Stimulated activated CD4-positive, alpha-beta T cell treated with anti-CD3 and anti-CD28 coated beads, Interleukin-4, amount 100 ng/mL, for 24 hours (primary cell): ENCODE results near the gene CAMTA1.
"Not testable (repeated sequence)": the region's sequence is repeated elsewhere in the genome, so short reads cannot be mapped to it uniquely, and the experiment has no call there.

ENCODE experiments used
- DNase-seq: peaks from one replicate; pipeline ENCODE4 v3.0.0-alpha.2; 2020

The CAMTA1 gene

DNA sequence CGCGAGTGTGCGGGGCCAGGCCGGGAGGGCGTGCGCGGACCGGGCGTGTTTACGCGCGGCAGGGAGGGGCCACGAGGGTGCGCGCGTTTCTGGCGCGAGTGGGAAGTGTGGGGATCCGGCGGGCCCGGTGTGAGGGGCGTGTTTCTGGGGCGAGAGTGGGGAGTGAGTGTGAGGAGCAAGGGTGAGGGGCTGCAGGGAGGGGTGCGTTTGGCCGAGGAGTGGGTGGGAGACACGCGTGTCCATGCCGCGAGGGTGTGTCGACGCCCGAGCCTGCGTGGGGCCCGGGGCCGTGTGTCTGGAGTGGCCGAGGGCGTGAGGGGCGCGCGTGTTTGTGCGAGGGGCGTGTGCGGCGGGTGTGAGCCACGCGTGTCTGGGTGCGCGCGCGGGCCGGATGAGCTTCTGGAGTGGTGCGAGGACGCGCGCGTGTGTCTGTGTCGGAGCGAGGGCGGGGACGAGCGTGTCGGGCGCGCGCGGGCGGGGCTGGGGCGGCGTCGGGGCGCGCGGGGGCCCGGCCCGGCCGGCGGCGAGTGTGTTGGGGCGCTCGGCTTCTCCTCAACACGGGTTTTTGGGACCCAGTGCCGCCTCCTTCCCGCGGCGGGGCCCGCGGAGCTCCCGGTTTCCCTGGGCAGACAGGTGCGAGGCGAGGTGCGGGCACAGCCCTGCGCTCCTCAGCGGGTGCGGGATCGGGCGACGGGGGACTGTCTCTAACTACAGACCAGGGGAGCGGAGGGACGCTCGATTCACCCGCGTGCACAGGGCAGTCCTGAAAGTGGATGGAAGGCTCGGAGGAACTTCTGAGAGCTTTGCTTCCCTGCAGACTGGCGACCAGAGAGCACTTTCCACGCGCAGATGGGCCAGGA, 920.0 kb downstream of the CAMTA1 start:
- DNase-seq = no peak

DNA sequence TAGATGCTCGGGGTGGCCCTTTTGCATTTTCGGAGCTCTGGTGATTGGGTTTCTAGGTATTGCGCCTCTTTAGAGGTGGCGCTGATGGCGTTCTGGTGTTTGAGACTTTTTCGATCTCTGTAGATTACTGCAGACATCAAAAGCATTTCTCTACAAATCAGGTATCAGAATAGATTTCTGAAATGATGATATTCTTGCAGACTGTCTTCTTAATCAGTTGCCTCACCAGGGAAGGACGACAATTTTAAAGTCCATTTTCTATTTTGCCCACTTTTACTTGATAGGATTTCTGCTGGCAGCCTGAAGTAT, 920.6 kb downstream of the CAMTA1 start:
- no peak for DNase-seq

DNA sequence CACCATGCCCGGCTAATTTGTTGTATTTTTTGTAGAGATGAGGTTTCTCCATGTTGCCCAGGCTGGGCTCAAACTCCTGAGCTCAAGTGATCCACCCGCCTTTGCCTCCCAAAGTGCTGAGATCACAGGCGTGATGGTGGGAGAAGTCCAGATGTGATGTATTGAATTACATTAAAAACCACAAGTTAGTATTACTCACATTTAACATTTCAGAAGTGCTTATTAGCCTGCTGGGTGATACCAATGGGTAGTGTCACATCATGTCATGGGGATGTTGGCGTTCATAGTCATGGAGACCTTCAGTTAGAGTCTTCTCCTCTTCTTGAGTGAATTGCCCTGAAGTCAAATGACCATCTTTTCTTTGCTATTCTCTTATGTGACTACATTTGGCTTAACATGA, 922.3 kb downstream of the CAMTA1 start:
- DNase-seq = no peak

DNA sequence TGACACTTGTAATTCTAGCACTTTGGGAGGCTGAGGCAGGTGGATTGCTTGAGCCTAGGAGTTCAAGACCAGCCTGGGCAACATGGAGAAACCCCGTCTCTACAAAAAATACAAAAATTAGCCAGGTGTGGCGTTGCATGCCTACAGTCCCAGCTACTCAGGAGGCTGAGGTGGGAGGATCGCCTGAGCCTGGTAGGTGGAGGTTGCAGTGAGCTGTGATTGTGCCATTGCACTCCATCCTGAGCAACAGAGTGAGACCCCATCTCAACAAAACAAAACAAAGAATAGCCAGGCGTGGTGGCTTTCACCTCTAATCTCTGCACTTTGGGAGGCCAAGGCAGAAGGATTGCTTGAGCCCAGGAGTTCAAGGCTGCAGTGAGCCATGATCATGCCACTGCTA, 922.8 kb downstream of the CAMTA1 start:
- DNase-seq = not testable (repeated sequence)

DNA sequence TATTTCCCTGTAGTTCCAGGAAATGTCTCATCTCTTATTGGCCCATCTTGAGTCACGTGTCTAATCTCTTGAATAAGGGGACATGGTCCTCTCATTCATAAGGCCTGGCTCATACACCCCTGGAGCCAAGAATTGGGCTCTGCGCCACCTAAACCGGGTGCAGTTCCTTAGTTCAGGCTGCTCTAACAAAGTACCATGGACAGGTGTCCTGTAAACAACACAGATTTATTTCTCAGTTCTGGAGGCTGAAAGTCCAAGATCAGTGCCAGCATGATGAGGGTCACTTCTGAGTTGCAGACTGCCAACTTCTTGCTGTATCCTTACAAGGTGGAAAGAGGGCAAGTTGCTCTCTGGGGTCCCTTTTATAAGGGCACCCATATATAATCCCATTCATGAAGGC, 925.6 kb downstream of the CAMTA1 start:
- DNase-seq = no peak

DNA sequence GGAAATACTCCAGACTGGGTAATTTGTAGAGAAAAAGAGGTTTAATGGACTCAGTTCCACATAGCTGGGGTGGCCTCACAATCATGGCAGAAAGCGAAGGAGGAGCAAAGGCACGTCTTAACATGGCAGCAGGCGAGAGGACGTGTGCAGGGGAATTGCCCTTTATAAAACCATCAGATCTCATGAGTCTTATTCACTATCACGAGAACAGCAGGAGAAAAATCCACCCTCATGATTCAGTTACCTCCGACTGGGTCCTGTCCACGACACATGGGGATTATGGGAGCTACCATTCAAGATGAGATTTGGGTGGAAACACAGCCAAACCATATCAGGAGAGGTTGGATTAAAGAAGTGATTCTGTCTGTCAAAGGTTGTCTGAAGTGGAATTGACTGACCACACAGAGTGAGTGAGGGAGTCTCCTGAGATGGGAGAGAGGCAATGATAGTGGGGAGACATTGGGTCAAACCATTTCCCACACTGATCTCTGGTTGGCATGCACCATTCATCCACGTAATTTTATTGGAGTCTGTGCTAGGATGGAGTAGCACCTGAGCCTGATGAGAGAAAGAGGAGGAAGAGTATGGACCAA, 927.6 kb downstream of the CAMTA1 start:
- no peak for DNase-seq

DNA sequence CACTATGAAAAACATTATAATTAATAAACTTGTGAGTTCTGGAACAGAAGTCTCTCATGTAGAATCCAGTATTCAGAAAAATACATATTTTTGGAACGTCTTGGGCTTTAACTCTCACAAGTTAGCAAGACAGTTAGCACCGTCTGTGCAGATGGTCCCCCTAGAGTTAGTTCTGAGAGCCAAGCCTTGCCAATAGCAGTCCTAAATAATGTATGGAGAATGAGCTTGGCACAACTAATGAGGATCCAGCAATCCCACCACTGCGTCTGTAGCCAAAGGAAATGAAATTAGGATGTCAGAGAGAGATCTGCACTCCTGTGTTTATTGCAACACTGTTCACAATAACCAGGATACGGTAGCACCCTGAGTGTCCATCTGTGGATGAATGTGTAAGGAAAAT, 931.3 kb downstream of the CAMTA1 start:
- DNase-seq = no peak

DNA sequence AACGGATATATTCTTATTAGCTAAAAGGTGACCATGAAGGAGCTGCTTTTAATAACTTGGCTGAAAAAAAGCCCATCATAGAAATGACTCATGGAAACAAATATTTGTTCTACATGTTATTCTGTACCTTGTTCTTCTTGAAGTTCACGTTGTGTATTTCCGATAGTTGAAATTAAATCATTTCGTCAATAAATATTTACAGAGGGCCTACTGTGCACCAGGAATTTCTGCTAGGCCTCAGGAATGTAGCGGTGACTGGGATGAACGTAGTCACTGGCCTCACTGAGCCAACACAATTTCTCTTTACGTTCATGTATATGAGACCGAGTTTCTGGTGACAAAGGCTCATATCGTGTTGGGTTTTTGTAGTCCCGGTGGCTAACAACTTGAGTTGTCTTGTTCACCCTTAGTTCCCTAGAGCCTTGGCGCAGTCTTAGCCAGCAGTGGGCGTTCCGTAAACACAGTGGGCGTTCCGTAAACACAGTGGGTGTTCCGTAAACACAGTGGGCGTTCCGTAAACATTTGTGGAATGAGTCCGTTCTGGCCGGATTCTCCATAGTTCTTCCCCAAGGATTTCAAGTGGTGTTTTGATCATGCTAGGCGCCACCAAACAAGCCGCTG, 932.6 kb downstream of the CAMTA1 start:
- no peak for DNase-seq

DNA sequence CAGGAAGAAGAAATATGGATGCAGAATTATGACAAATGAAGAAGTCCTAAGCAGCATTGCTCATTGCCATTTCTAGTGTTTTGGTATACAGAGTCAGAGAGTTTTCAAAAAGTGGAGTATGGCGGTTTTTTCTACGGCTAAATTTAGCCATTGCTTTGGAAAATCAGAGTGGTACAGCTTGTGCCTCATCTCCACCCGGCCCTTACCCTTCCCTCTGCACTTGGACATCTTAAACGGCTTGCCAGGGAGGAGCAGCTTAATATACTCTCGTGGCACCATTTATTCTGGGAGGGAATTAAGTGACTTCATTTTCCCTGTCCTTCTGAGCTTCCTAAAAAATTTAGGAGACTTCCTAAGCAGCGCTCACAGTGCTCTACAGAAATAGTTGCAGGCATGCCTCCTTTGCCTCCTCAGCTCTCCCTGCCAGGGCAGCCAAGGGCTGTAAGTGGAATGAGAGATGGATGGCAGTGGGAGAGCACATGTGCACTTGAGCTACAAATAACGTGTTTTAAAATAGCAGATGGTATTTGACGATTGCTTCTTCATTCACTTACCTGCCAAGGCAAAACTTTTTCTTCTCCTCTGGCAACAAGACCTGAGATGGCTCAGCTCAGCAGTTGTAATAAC, 934.3 kb downstream of the CAMTA1 start:
- DNase-seq = no peak

DNA sequence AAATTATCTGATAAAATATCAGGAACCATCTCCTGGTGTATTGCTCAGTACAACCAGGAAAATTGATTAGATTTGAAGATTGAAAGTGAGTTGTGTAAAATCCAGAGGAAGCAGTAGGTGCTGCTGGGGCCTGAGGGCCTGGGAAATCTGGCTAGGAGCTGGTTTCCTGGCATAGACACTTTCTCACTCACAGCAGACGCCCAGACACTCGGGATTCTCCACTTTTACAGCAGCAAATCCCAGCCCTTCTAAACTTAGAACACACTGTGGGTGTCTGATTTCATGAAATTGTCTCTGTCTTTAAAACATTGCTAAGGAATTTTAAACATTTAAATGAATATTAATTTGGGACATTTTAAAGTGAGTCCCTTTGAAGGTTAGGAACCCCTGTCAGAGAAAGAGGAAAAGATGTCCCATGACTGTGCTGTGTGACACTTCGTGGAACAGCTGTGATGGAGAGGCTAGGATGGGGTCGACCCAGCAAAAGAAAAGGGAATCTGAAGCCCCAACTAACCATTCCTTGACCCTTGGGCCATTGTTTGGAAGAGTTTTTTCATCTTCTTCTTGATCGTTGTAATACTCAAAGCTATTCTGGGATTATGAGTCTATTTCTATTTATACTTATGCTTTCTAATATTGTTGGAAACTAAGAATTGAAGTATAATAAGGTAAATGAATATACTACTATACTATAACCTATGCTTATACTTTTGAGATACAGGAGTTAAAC, 936.9 kb downstream of the CAMTA1 start:
- no peak for DNase-seq

DNA sequence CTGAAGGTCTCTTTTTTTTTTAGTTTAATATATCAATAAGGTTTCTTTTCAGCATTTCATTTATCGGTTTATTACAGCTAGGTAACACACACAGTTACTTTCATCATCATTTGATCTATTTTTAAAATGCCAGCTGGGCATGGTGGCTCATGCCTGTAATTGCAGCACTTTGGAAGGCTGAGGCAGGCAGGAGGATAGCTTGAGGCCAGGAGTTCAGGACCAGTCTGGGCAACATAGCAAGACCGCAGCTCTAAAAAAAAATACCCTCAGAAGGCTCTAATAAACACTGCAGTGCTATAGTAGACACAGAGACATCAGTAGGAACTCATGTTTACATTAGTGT, 937.4 kb downstream of the CAMTA1 start:
- DNase-seq = no peak

DNA sequence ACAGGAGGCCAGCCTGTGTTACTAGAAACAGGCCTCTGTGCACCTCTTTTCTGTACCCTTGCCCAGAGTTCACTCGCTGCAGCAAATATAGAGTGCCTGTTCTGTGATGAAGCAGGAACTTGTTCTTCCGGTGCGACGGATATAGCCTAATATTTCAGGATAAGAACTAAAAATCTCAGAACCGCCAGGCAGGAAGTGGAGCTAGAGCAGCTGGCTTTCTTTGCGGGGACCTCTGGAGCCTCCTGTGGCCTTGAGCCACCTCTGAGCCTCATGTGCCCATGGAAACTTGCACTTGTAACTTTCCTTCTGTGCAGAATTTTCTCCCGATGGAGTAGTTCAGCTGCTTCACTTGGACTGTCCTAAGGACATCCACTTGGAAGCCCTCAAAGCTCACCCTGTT, 941.4 kb downstream of the CAMTA1 start:
- DNase-seq = no peak

DNA sequence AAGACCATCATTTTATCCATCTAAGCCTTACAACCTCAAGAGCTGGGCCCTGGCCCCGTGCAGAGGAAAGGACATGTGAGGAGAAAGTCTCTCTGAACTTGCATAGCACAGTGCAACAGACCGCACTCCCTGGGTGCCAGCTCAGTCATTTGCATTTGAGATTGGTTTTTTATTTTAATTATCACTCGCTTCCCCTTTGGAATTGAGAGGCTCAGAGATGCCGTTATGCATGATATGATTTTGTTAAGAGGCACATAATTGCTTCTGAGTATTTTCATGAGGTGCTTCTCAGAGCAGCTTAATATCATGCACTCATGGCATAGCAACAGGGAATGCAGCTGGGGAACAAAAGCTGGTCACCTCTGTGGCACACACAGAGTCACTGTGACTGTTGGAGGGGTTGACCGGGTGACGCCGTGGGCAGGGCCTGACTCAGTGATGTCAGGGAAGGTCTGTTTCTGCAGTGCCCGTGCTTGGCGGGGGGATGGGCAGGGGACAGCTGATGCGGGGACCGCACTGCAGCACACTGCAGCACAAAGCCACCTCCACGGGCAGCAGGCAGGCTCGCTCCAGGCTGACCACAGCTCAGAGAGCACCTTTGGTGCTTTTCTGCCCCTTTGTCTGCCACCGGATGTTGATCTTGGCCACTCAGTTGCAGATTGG, 942.7 kb downstream of the CAMTA1 start:
- no peak for DNase-seq

DNA sequence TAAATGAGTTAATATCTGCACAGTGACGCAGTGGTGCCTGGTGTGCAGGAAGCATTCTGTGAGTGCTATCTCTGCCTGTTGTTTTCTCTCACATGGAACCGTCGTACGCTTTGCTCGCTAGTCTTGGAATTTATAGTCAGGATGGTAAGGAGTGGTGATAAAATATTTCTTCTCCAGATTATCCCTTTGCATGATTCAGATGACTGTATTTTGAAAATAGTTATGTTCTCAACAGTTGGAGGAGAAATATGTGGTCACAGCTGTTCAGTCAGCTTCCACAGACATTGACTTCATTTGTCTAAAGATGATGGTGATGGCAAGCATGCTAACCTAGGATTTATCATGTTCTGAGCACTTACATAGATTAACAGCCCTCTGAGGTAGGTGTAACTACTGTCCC, 944.5 kb downstream of the CAMTA1 start:
- DNase-seq = no peak

DNA sequence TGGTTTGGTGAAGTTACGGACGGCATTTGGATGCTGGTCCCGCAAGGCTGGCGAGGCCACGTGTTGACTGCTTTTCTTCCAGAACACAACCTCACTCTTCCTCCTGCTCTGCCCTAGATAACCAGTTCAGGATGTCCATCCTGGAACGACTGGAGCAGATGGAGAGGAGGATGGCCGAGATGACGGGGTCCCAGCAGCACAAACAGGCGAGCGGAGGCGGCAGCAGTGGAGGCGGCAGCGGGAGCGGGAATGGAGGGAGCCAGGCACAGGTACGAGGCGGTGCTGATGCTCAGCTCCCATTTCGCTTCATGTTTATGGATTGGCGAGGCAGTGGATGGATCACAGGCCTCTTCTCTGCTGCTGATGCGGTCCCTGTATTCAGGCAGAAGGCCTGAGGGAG, 947.1 kb downstream of the CAMTA1 start:
- no peak for DNase-seq

DNA sequence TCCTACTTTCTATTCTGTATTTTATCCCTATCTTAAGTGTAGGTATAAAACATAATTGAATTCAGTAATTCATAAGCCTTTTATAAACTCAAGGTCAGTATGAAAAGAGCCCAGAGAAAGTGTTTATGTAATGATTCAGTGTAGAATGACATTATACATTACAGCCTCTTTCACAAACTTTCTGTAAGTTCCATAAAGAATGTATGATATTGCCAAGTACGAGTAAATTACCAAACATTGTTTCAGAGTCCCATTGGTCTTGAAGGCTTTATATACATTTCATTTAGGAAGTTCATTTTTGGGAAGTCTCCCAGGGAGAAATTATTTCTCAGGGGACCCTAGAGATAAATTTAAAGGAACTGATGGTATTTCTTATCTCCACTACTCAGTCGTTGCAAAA, 948.0 kb downstream of the CAMTA1 start:
- DNase-seq = no peak

DNA sequence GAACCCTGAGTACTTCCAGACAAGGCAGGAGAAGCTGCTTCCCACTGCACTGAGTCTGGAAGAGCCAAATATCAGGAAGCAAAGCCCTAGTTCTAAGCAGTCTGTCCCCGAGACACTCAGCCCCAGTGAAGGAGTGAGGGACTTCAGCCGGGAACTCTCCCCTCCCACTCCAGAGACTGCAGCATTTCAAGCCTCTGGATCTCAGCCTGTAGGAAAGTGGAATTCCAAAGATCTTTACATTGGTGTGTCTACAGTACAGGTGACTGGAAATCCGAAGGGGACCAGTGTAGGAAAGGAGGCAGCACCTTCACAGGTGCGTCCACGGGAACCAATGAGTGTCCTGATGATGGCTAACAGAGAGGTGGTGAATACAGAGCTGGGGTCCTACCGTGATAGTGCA, 952.8 kb downstream of the CAMTA1 start:
- no peak for DNase-seq

DNA sequence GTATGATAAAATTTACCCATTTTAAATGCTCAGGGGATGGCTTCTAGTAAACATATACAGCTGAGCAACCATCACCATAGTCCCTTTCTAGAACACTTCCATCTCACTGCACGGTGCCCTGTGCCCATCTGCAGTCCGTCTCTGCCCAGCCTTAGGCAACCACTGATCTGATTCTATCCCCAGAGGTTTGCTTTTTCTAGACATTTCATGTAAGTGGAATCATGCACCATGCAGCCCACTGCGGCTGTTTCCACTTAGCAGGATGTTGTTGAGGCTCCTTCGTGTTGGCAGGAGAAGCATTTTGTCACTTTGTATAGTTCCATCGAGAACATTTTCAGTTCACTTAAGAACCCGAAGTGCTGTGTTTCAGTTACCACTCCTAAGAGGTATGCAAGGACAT, 958.1 kb downstream of the CAMTA1 start:
- no peak for DNase-seq

DNA sequence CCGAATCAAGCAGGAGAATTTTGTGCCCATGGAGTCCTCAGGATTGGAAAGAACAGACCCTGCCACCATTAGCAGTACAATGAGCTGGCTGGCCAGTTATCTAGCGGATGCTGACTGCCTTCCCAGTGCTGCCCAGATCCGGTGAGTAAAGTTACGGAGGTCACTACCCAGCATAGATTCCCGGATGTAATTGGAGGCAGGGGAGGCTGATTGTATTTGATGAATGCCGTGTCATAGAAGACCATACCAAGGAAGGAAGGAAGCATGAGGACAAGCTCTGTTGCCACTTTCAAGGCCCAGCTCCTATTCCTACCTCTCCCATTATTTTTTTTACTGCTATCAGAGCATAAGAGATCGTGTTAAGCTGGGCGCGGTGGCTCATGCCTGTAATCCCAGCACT, 959.6 kb downstream of the CAMTA1 start:
- no peak for DNase-seq

DNA sequence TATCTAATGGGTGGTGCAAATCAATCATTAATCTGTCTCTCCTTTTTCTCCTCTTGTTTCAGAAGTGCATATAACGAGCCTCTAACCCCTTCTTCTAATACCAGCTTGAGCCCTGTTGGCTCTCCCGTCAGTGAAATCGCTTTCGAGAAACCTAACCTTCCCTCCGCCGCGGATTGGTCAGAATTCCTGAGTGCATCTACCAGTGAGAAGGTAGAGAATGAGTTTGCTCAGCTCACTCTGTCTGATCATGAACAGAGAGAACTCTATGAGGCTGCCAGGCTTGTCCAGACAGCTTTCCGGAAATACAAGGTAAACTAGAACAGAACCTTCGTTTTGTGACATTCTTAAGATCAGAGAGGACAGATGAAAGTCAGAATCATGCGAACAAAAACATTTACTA, 960.5 kb downstream of the CAMTA1 start:
- no peak for DNase-seq

DNA sequence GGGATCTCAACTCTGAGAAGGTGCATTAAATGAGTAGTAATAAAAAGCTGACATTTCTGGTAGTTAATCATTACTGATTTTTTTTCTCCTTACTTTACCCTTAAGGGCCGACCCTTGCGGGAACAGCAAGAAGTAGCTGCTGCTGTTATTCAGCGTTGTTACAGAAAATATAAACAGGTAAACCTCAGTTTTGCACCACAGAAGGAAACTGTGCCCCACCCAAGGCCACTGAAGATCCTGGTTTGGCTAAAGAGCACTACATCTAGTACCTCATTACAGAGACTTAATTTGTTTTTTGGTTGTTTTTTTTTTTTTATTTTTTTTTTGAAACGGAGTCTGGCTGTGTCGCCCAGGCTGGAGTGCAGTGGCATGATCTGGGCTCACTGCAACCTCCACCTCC, 962.4 kb downstream of the CAMTA1 start:
- DNase-seq = no peak

DNA sequence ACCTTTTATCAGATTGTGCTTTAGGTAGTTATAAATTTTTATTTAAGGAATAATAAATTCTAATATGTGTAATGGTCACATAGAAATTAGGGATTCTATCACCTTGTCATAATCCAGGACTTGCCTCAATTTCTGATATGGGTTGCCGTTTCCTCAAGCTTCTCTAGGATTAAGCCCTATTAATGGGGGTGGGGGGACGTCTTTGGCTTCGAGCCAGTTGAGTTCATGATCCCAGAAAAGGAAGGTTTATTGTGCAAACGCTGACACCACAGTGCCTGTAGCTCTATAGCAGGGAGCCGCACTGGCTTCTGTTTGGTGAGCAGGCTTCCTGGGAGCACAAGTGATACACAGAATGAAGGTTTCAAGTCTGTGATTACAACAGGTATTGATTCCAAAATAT, 963.9 kb downstream of the CAMTA1 start:
- DNase-seq = no peak

DNA sequence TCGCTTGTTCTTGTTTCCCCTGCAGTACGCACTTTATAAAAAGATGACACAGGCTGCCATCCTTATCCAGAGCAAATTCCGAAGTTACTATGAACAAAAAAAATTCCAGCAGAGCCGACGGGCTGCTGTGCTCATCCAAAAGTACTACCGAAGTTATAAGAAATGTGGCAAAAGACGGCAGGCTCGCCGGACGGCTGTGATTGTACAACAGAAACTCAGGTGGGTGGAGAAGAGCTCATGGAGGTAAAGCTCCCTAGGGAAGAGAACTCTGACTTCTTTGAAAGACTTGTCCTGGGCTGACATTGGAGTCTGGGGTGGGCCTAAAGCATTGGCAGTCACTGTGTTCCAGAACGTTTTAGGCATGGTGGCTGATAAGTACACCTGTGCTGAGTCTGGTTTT, 965.9 kb downstream of the CAMTA1 start:
- no peak for DNase-seq
